HG02870 (cell line): ENCODE data around the gene GRM3.

Source experiments
- ATAC-seq: cut with Tn5 transposase; IDR thresholded peaks from one replicate; pipeline ENCODE4 v1.9.1; 2021; ENCODE audit warnings: mild to moderate bottlenecking, moderate library complexity; ENCODE audit not compliant: unreplicated experiment

The GRM3 gene

GRCh38 chr7:86689363-86689762 is 45.7 kb downstream of the GRM3 start:
- no peak for ATAC-seq

DNA sequence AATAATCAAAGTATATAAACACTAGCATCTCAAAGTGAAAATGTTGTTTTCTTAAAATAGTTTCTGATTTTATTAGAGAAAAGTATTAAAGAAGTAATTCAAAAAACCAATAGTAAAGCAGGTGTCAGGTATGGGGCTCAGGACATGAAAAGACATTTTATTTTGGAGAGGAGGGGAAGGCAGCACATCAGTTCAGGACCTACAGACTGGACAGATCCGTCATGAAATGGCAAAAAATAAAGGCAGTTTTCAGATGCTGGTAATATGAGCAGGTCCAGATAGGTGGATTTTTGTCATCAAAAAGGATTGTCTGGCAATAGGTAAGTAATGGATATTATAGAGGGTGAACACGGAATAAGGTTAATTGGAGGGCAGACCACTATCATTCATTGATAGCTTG is 49.0 kb downstream of the GRM3 start:
- no peak for ATAC-seq

- no peak for ATAC-seq
Observed at GRCh38 chr7:86706406-86706805, 62.7 kb downstream of the GRM3 start.

DNA sequence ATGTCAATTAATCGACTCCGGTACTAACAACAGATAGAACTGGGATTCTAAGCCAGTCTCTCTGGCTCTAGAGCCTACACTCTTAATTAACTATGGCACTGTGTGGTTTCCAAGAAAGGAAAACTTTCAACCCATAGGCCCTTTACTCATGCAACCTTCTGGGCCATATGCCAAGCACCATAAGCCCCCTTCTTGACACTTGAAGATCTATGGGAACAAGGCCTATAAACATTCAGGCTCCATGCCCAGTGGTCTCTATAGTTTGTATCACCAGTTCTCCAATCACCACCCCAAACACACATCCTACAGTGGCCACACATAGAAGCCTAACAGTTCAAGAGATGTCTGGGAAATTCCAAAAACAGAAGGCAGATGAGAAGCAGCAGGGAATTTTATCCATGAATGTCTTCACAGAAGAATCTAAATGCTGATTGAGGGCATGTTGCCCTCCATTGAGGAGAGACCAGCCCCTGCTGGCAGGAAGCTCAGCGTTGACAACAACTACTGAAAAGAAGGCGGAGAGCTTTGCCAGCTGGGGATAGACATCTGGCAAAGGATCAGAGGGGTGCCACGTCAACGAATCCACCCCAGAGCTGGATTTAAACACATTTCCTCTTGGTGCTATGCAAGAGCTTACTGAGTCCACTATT is 64.4 kb downstream of the GRM3 start:
- ATAC-seq = no peak

GRCh38 chr7:86720306-86720705 is 76.6 kb downstream of the GRM3 start:
- no peak for ATAC-seq

DNA sequence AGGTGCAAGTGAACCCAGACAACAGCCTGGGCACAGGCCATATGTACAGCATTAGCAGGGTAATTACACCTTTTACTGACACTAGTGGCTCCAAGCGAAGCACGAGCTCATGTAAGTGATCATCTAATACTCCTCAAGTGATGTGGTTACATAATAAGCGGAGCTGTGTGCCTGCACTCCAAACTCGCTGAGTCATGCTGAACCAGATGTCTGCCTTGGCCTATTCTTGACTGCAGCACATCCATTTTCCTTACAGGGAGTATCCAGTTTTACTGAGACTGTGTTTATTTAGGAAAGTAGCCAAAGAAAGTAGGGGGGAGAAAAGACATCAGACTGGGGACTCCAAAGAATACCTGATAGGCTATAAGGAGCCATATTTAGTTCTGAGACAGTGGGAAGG is 90.1 kb downstream of the GRM3 start:
- ATAC-seq = no peak

- ATAC-seq = no peak
Observed at GRCh38 chr7:86745013-86745745, 101.5 kb downstream of the GRM3 start.

- no peak for ATAC-seq
Observed at GRCh38 chr7:86747698-86748097, 104.0 kb downstream of the GRM3 start.

DNA sequence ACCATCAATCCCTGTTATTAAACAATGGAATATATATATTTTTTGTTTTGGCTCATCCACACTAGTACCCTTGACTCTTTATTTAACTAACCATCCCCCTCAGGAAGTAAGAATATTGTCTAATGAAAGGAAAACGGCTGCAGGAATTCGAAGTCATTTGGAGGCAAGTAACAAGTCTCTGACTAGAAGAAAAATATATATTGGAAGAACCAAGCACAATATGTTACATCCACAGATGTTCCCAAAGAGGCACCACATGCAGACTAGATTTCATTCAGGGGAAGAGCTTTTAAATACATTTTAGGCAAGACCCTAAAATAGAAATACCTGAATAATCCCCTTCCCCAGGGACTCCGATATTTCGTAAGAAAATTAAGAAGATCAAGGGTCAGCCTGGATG is 104.5 kb downstream of the GRM3 start:
- ATAC-seq = no peak

GRCh38 chr7:86748843-86749719 is 105.4 kb downstream of the GRM3 start:
- peak; percentile 82 for ATAC-seq

GRCh38 chr7:86749741-86750665 is 106.3 kb downstream of the GRM3 start:
- ATAC-seq = no peak

DNA sequence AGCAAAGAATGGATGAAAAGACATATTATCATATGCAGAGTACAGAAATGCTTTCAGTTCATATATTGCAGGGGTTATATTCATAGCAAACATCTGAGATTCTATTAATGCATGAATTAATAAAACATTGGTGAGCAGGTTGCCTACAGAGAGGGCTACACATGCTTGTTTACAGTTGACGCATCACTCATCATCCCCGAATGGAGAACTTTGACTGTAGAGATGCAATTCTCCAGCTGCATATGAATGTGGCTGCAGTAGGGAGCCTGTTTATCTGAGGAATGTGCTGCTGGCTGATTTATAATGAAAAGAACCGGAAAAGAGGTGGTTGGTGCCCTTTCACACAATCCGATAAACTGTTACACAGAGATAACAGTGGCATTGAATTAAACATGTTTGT is 116.5 kb downstream of the GRM3 start:
- ATAC-seq = no peak

DNA sequence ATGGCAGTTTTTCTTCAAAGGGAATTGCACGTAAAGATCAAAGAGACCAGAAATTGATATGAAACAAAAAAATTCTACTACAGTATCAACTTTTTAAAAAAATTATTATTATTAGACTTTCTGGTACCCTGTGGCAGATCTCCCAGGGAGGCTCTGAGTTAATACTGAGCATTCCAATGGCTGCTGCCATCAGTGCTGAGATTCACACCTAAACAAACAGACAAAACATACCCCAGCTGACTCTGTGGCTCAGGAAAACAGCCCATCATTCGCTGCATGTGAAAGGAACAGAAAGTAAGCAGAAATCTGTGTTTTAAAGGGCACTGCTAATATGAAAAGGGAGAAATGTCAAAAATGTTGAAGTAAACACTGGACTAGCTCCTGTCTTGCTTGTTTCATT is 118.4 kb downstream of the GRM3 start:
- ATAC-seq = no peak

DNA sequence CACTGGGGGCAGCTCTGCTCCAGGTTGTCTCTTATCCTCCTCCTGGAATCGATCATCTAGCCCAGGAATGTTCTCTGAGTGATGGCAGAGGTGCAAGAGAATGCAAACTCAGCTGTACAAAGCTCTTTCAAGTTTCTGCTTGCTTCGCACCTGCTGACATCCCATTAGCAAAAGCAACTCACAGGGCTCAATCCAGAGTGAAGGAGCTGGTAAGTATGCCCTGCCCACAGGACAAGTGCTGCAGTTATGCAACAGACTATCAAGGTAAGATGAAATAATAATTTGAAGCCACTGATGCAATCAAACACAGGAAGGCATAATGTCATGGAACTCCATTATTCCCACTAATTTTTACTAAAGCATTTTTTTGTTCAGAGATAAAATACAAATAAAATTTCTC is 122.2 kb downstream of the GRM3 start:
- ATAC-seq = no peak

GRCh38 chr7:86768394-86768793 is 124.7 kb downstream of the GRM3 start:
- peak; percentile 54 for ATAC-seq

DNA sequence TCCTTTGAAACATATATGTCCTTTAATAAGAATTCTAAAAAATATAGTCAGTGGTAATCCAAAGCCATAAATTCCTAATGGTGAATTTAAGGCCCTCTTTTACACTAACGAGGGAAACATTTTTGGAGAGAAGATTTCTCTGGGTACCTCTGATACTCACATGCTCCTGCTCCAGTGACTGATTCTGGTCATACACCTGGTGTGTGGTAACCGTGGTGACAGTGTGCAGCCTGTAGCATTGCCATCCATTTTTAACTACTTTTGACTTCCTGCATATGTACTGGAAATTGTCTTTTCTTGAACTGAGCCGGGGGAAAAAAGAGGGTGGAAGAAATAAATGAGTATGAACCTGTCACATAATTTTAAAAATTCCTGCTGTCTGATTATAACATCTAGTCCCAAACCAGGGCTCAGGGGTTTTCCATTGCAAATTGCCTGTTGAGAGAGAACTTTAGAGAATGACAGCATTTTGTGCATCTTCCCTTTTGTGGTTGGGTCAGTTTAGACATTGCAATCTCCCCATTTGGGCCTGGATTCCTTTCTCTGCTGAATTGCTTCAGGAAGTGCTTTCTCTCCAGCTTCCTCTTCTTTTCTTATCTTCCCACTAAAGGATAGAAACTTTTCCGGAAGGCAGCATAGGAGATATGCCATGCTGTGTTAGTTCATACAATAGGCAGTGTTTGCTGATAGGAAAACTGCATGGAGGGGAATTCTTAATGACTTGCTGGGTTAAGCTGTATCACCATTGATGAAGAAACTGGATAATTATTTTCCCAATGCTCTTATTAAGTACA is 125.5 kb downstream of the GRM3 start:
- ATAC-seq = peak; percentile 88

GRCh38 chr7:86773309-86773708 is 129.6 kb downstream of the GRM3 start:
- peak; percentile 34 for ATAC-seq

GRCh38 chr7:86775203-86775602 is 131.5 kb downstream of the GRM3 start:
- ATAC-seq = no peak

GRCh38 chr7:86776136-86776535 is 132.4 kb downstream of the GRM3 start:
- no peak for ATAC-seq

- ATAC-seq = no peak
Observed at GRCh38 chr7:86778271-86778670, 134.6 kb downstream of the GRM3 start.
